Caco-2 (cell line): ENCODE results near the gene HOXB4. TPM values are rescaled to one million over a fixed set of nuclear protein-coding genes. Genes with fewer than 3 reads are reported as not detected.

Source experiments
- BruUV-seq: library from RNA; stranded (reverse); fragments of 400-500 nt; replicated peaks from 2 replicates; lab custom pipeline; 2021; lab: Mats Ljungman, UMichigan
- CTCF ChIA-PET: fragments of 300-600 bp; sonication (Branson Sonifier 250); formaldehyde crosslinking; loops from one replicate; lab custom pipeline; 2022; ENCODE audit warnings: antibody characterized with exemption; lab: Charles Lee
- POLR2A ChIA-PET: fragments of 300-600 bp; sonication (Branson Sonifier 250); formaldehyde crosslinking; loops from one replicate; lab custom pipeline; 2022; ENCODE audit warnings: antibody characterized with exemption; lab: Charles Lee
- DNase-seq, 2 experiments: peaks; one replicate each; pipeline versions ENCODE4 v3.0.0 to v3.0.0-alpha.2; 2020 to 2022
- H3K27me3 ChIP-seq: replicated peaks from 2 replicates; pipeline ENCODE4 v1.6.0; 2011; ENCODE audit warnings: low read length; ENCODE audit not compliant: control insufficient read depth, insufficient read depth
- H3K36me3 ChIP-seq: 2 replicates; pipeline ENCODE4 v1.5.1; 2011; ENCODE audit warnings: low read length; ENCODE audit not compliant: control insufficient read depth, insufficient read depth
- H3K4me1 ChIP-seq: fragments of 250-450 bp; sonication (Bioruptor Pico); 2 replicates; pipeline ENCODE4 v1.5.1; 2020; ENCODE audit warnings: mild to moderate bottlenecking
- H3K4me3 ChIP-seq: 2 replicates; pipeline ENCODE4 v1.5.1; 2011; ENCODE audit warnings: low read depth, mild to moderate bottlenecking, control low read depth, low read length
- H3K9me3 ChIP-seq: fragments of 250-450 bp; sonication (Bioruptor Pico); 2 replicates; pipeline ENCODE4 v1.5.1; 2020; ENCODE audit warnings: mild to moderate bottlenecking, moderate library complexity
- H3K27ac Mint-ChIP-seq: one replicate; pipeline ENCODE4 v1.8.0; 2022; ENCODE audit warnings: mixed read lengths; ENCODE audit not compliant: unreplicated experiment
- H3K27me3 Mint-ChIP-seq: one replicate; pipeline ENCODE4 v1.8.0; 2022; ENCODE audit warnings: mixed read lengths; ENCODE audit not compliant: insufficient read depth, unreplicated experiment
- H3K36me3 Mint-ChIP-seq: one replicate; pipeline ENCODE4 v1.8.0; 2022; ENCODE audit warnings: mild to moderate bottlenecking, mixed read lengths; ENCODE audit not compliant: insufficient read depth, unreplicated experiment
- H3K4me1 Mint-ChIP-seq: one replicate; pipeline ENCODE4 v1.8.0; 2022; ENCODE audit warnings: low read depth, mixed read lengths; ENCODE audit not compliant: unreplicated experiment
- H3K4me3 Mint-ChIP-seq: one replicate; pipeline ENCODE4 v1.8.0; 2022; ENCODE audit warnings: mild to moderate bottlenecking, moderate library complexity, mixed read lengths; ENCODE audit not compliant: unreplicated experiment
- H3K9me3 Mint-ChIP-seq: one replicate; pipeline ENCODE4 v1.8.0; 2022; ENCODE audit warnings: mixed read lengths; ENCODE audit not compliant: unreplicated experiment
- CTCF ChIP-seq, 2 experiments: fragments of 200-600 bp in 1 of 2; IDR thresholded peaks; 1 replicate in 1 of 2; 2 replicates in 1 of 2; pipeline versions ENCODE4 v1.5.1 to v1.8.0; 2011 to 2022; ENCODE audit warnings: antibody characterized with exemption in 1 of 2, control low read depth in 1 of 2, inconsistent platforms in 1 of 2, low read depth in 1 of 2, low read length in 1 of 2, mild to moderate bottlenecking in 1 of 2, moderate library complexity in 1 of 2; ENCODE audit not compliant: insufficient read depth in 1 of 2, severe bottlenecking in 1 of 2, unreplicated experiment in 1 of 2
- intact Hi-C: fragments of 100-400 bp; cut with micrococcal nuclease; formaldehyde crosslinking; loops from one replicate; pipeline ENCODE4 v1.10.0; 2022; ENCODE audit not compliant: unreplicated experiment
- total RNA-seq: library from RNA; stranded (reverse); gene quantifications from 2 replicates; pipeline ENCODE4 v1.2.3, GENCODE V29; 2022

Gene HOXB4
- total RNA-seq, 1 experiment from 2014 or later, result 3.4 TPM

- Histone ChIP-seq H3K9me3 (no peaks in the 10 kb centered on the region), H3K27me3 (peaks cover 12% of the 10 kb centered on the region), H3K36me3 (no peaks in the 10 kb centered on the region), H3K4me3 (no peak overlapping the region), H3K4me1 (peaks cover 21% of the 10 kb centered on the region)
- no peak overlapping the region for H3K4me3 Mint-ChIP-seq
- H3K9me3 Mint-ChIP-seq, result no peaks in the 10 kb centered on the region
- no peaks in the 10 kb centered on the region for H3K36me3 Mint-ChIP-seq
- peaks cover 37% of the 10 kb centered on the region for H3K27me3 Mint-ChIP-seq
- intact Hi-C loops, result no loop called here
- H3K27ac Mint-ChIP-seq, result no peak overlapping the region
- peaks cover 22% of the 10 kb centered on the region for H3K4me1 Mint-ChIP-seq
- ChIA-PET POLR2A (no interaction called here), CTCF (interaction anchor here (0.6 to 2.8 kb wide), 4 partner anchors 15 to 86 kb away, joined by 3 to 13 read pairs (median 6); no protein-coding TSS in a partner anchor)
- TF ChIP-seq CTCF (IDR thresholded peaks at IDR 0.05; ENCODE audit: insufficient read depth in 1 of 2, low read depth in 1 of 2, low read length in 1 of 2, severe bottlenecking in 1 of 2, unreplicated experiment in 1 of 2), result no peak
- BruUV-seq, result no TSS peak
- DNase-seq, result no peak
These were observed 8.5 kb upstream of the HOXB4 start for GRCh38 chr17:48586355-48587258.

- intact Hi-C loops, result no loop called here
- H3K27ac Mint-ChIP-seq, result no peak overlapping the region
These were observed 6.1 kb upstream of the HOXB4 start for GRCh38 chr17:48584223-48584741.

More at GRCh38 chr17:48584223-48584741, 6.1 kb upstream of the HOXB4 start:
- Mint-ChIP-seq H3K27me3 (peaks cover 40% of the 10 kb centered on the region), H3K36me3 (no peaks in the 10 kb centered on the region), H3K9me3 (no peaks in the 10 kb centered on the region), H3K4me1 (peaks cover 40% of the 10 kb centered on the region), H3K4me3 (no peak overlapping the region)
- TF ChIP-seq CTCF (IDR thresholded peaks at IDR 0.05; ENCODE audit: insufficient read depth in 1 of 2, low read depth in 1 of 2, low read length in 1 of 2, severe bottlenecking in 1 of 2, unreplicated experiment in 1 of 2), result no peak
- H3K36me3 ChIP-seq, result no peaks in the 10 kb centered on the region
- CTCF ChIA-PET, result interaction anchor here (1.0 kb wide), 2 partner anchors 91 to 110 kb away, joined by 3 to 6 read pairs; no protein-coding TSS in a partner anchor
- peaks cover 14% of the 10 kb centered on the region for H3K27me3 ChIP-seq
- DNase-seq, result no peak
- no peaks in the 10 kb centered on the region for H3K9me3 ChIP-seq
- no peak overlapping the region for H3K4me3 ChIP-seq
- peaks cover 28% of the 10 kb centered on the region for H3K4me1 ChIP-seq
- POLR2A ChIA-PET, result no interaction called here
- BruUV-seq, result no TSS peak
